Breast epithelium (tissue), 4 donors: ENCODE data around the gene WDR7. TPM values are rescaled to one million over a fixed set of nuclear protein-coding genes. Genes with fewer than 3 reads are reported as not detected.

Experiments
- DNase-seq, 2 donors: peaks; one replicate each; pipeline ENCODE4 v3.0.0-alpha.2; 2019; ENCODE audit warnings: low spot score in 2 of 2
- H3K27ac ChIP-seq, 2 donors: fragments of 200-600 bp; sonication (generic) in 1 of 2; one replicate each; pipeline ENCODE4 v1.5.1; 2016 to 2019; ENCODE audit warnings: mild to moderate bottlenecking in 1 of 2
- H3K27me3 ChIP-seq, 2 donors: fragments of 200-600 bp; sonication (generic) in 1 of 2; one replicate each; pipeline versions ENCODE4 v1.5.1 to v1.6.0; 2017 to 2019; ENCODE audit warnings: control low read depth in 1 of 2, mild to moderate bottlenecking in 1 of 2
- H3K36me3 ChIP-seq: fragments of 200-600 bp; one replicate; pipeline ENCODE4 v1.5.1; 2019
- H3K4me1 ChIP-seq, 2 donors: fragments of 200-600 bp; sonication (generic); one replicate each; pipeline ENCODE4 v1.5.1; 2016 to 2019; ENCODE audit warnings: control low read depth in 1 of 2
- H3K4me3 ChIP-seq, 3 donors: fragments of 200-600 bp; sonication (generic); 1 replicate in 2 of 3; 2 replicates in 1 of 3; pipeline ENCODE4 v1.5.1; 2016 to 2019; ENCODE audit warnings: mild to moderate bottlenecking in 3 of 3, moderate library complexity in 2 of 3
- H3K9me3 ChIP-seq, 2 donors: fragments of 200-600 bp; sonication (generic) in 1 of 2; one replicate each; pipeline ENCODE4 v1.5.1; 2016 to 2019; ENCODE audit warnings: control low read depth in 1 of 2
- CTCF ChIP-seq, 3 donors: fragments of 450-650 bp; IDR thresholded peaks; one replicate each; pipeline ENCODE4 v1.5.1; 2016 to 2017; ENCODE audit warnings: antibody characterized with exemption in 3 of 3, mild to moderate bottlenecking in 3 of 3, moderate library complexity in 3 of 3
- POLR2A ChIP-seq: fragments of 450-650 bp; IDR thresholded peaks from one replicate; pipeline ENCODE4 v1.6.1; 2016; ENCODE audit warnings: antibody characterized with exemption, mild to moderate bottlenecking, moderate library complexity
- POLR2AphosphoS5 ChIP-seq, 3 donors: sonication (generic); formaldehyde crosslinking; IDR thresholded peaks; one replicate each; pipeline ENCODE4 v1.6.1; 2017; ENCODE audit warnings: antibody characterized with exemption in 3 of 3
- intact Hi-C: fragments of 100-400 bp; cut with DNase I; formaldehyde crosslinking; loops from one replicate; pipeline ENCODE4 v1.15.1; 2023; ENCODE audit warnings: low total_unique reads
- total RNA-seq, 3 donors: library from RNA; depleted of rRNA; stranded (reverse); fragments of >200 nt; gene quantifications; one replicate each; pipeline ENCODE4 v1.1.0, GENCODE V29; 2016

The WDR7 gene
- total RNA-seq, 3 donors from 2014 or later, result 28.3 to 32.6 (median 31.1) TPM

DNA sequence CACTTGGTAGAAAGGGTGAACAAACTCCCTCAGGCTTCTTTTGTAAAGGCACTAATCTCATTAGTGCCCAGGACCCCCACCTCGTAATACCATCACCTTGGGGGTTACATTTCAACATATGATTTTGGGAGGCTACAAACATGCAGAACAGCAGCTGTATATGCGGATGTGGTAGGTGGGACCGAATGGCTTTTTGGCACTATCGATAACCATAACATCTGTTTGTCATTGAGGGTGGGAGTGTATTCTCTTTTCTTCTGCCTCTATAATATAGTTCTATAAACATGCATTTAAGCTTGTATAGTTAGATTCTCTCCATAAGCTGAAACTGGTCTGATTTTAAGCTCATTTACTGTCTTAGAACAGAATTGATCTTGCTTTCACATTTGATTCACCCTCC, 256.6 kb downstream of the WDR7 start:
- intact Hi-C loops, result no loop called here
- H3K4me1 ChIP-seq, result no peaks in the 10 kb centered on the region
- no peaks in the 10 kb centered on the region for H3K27me3 ChIP-seq
- H3K9me3 ChIP-seq, result no peaks in the 10 kb centered on the region
- TF ChIP-seq POLR2AphosphoS5 (IDR thresholded peaks at IDR 0.05), result no peak
- TF ChIP-seq POLR2A, result no peak
- TF ChIP-seq CTCF (IDR thresholded peaks at IDR 0.05), result no peak
- no peak for DNase-seq
- H3K27ac ChIP-seq, result no peak overlapping the region
- H3K36me3 ChIP-seq, result no peaks in the 10 kb centered on the region
- no peak overlapping the region for H3K4me3 ChIP-seq

DNA sequence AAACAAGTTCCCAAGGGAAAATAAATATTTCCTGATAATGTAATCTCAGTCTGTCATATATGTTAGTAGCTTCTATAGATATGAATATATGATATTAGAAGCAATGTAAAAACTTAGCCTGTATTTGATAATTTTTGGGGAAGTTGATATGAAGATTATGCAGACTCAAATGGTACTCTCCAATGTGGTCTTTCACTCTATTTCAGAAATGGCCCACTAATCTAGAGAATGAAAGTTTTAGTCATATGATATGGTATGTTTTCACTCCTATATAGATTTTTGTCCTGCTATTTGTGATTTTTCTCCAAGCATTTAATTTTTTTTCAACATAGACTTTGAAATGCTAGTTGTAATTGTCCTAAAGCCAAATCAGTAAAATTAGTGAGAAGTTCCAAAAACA, 259.1 kb downstream of the WDR7 start:
- intact Hi-C loops, result no loop called here
- Histone ChIP-seq H3K4me3 (no peak overlapping the region), H3K36me3 (no peaks in the 10 kb centered on the region), H3K4me1 (no peaks in the 10 kb centered on the region), H3K27me3 (no peaks in the 10 kb centered on the region), H3K27ac (no peak overlapping the region), H3K9me3 (no peaks in the 10 kb centered on the region)
- no peak for DNase-seq
- no peak for TF ChIP-seq CTCF (IDR thresholded peaks at IDR 0.05)
- TF ChIP-seq POLR2A, result no peak
- no peak for TF ChIP-seq POLR2AphosphoS5 (IDR thresholded peaks at IDR 0.05)

GRCh38 chr18:56910967-56911366, 259.8 kb downstream of the WDR7 start:
- intact Hi-C loops, result no loop called here
- DNase-seq, result no peak
- Histone ChIP-seq H3K27ac (no peak overlapping the region), H3K9me3 (no peaks in the 10 kb centered on the region), H3K27me3 (no peaks in the 10 kb centered on the region), H3K36me3 (no peaks in the 10 kb centered on the region), H3K4me3 (no peak overlapping the region), H3K4me1 (no peaks in the 10 kb centered on the region)
- TF ChIP-seq CTCF (IDR thresholded peaks at IDR 0.05), result no peak
- no peak for TF ChIP-seq POLR2A
- no peak for TF ChIP-seq POLR2AphosphoS5 (IDR thresholded peaks at IDR 0.05)

DNA sequence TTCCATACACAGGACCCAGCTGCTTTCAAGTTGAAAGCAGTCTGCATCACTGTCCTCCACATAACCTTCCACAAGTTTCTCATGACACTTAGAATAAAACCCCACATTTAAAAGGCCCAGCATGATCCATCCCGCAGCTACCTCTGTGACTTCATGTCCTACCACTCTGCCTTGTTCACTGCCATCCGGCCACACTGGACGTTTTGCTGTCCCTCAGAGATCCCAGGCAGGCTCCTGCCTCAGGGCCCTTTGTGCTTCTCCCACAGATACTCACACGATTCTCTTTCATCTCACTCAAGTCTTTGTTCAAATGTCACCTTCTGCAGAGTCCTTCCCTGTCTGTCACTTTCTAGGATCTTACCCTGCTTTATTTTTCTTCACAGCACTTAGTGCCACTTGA, 262.8 kb downstream of the WDR7 start:
- Histone ChIP-seq H3K27ac (no peak overlapping the region), H3K9me3 (no peaks in the 10 kb centered on the region), H3K36me3 (no peaks in the 10 kb centered on the region), H3K4me1 (no peaks in the 10 kb centered on the region), H3K4me3 (no peak overlapping the region), H3K27me3 (no peaks in the 10 kb centered on the region)
- intact Hi-C loops, result no loop called here
- no peak for DNase-seq
- TF ChIP-seq POLR2A, result no peak
- TF ChIP-seq POLR2AphosphoS5 (IDR thresholded peaks at IDR 0.05), result no peak
- no peak for TF ChIP-seq CTCF (IDR thresholded peaks at IDR 0.05)

DNA sequence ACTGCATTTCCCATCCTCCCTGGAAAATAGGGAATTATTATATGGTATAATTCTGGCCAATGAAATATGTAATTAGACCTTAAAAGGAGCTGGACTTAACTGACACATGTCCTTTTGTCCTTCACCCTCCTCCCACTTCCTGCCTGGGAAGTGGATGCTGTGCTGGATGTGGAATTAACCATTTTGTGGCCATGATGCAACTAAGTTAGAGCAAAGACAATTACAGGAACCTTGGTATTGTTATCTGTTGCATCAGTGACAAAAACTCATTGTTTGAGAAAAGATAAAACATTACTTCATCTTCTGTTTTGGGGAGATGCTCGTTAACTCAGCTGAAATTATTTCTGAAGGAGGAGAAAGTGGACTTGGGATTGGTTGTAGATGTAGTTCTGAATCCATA, 268.0 kb downstream of the WDR7 start:
- Histone ChIP-seq H3K9me3 (no peaks in the 10 kb centered on the region), H3K36me3 (no peaks in the 10 kb centered on the region), H3K27me3 (no peaks in the 10 kb centered on the region), H3K27ac (no peak overlapping the region), H3K4me1 (no peaks in the 10 kb centered on the region), H3K4me3 (no peak overlapping the region)
- TF ChIP-seq POLR2AphosphoS5 (IDR thresholded peaks at IDR 0.05), result no peak
- no peak for TF ChIP-seq POLR2A
- no peak for TF ChIP-seq CTCF (IDR thresholded peaks at IDR 0.05)
- DNase-seq, result no peak
- intact Hi-C loops, result no loop called here
